ENCODE measurements around the gene IDUA.

DNA sequence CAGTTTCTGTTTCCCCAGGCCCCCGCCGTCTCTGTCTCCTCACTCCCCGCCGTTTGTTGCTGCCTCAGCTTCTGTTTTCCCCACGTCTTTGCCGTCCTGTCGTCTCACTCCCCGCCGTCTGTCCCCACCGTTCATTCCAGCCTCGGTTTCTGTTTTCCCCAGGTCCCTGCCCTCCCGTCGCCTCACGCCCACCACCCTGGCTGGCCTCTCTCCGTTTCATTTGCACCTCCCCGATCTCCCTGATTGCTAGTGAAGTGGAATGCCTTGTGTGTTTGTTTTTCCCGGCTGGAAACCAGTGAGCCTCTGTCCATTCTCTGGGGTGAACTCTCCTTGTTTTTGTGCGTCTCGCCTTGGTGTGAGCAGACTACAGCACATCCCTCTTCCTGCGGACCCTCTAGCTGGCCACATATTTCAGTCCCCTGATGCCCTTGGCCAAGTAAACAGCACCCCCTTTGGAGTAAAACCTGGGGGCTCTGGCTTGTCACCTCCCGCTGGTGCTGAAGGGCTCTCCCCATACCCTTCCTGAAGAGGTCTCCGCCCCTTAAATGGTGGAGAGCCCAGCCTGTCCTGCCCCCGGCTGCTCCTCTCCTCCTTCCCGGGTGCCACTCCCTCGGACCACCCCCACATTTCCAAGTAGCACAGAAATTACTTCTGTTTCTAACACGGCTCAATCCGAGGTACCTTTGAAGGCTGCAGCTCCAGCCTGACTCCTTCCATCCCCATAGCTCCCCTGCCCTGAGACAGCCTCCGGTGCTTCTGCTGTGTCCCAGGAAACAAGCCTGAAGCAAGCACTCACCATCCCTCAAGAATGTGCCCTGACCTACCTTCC is 41.4 kb upstream of the IDUA start:
- TF ChIP-seq CHD2 (IDR thresholded peaks at IDR 0.05; ENCODE audit: borderline replicate concordance, low read depth, low read length) (no peak), EZH2 (IDR thresholded peaks at IDR 0.05; ENCODE audit: borderline replicate concordance, control insufficient read depth, low read depth, low read length) (no peak), SPI1 (IDR thresholded peaks at IDR 0.05; ENCODE audit: borderline replicate concordance, insufficient read depth, low read depth, low read length) (no peak), FOXK2 (IDR thresholded peaks at IDR 0.05) (no peak), CEBPB (IDR thresholded peaks at IDR 0.05; ENCODE audit: borderline replicate concordance in 1 of 2, low read depth in 2 of 2, low read length in 2 of 2) (no peak), BHLHE40 (IDR thresholded peaks at IDR 0.05; ENCODE audit: borderline replicate concordance in 1 of 2, low read depth in 2 of 2, low read length in 1 of 2) (no peak), RAD21 (IDR thresholded peaks at IDR 0.05; ENCODE audit: insufficient read depth, low read depth, low read length) (no peak)
- TF ChIP-seq, protein P1, sequence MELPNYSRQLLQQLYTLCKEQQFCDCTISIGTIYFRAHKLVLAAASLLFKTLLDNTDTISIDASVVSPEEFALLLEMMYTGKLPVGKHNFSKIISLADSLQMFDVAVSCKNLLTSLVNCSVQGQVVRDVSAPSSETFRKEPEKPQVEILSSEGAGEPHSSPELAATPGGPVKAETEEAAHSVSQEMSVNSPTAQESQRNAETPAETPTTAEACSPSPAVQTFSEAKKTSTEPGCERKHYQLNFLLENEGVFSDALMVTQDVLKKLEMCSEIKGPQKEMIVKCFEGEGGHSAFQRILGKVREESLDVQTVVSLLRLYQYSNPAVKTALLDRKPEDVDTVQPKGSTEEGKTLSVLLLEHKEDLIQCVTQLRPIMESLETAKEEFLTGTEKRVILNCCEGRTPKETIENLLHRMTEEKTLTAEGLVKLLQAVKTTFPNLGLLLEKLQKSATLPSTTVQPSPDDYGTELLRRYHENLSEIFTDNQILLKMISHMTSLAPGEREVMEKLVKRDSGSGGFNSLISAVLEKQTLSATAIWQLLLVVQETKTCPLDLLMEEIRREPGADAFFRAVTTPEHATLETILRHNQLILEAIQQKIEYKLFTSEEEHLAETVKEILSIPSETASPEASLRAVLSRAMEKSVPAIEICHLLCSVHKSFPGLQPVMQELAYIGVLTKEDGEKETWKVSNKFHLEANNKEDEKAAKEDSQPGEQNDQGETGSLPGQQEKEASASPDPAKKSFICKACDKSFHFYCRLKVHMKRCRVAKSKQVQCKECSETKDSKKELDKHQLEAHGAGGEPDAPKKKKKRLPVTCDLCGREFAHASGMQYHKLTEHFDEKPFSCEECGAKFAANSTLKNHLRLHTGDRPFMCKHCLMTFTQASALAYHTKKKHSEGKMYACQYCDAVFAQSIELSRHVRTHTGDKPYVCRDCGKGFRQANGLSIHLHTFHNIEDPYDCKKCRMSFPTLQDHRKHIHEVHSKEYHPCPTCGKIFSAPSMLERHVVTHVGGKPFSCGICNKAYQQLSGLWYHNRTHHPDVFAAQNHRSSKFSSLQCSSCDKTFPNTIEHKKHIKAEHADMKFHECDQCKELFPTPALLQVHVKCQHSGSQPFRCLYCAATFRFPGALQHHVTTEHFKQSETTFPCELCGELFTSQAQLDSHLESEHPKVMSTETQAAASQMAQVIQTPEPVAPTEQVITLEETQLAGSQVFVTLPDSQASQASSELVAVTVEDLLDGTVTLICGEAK (IDR thresholded peaks at IDR 0.05; ENCODE audit: borderline replicate concordance): no peak
- TF ChIP-seq, protein P2, sequence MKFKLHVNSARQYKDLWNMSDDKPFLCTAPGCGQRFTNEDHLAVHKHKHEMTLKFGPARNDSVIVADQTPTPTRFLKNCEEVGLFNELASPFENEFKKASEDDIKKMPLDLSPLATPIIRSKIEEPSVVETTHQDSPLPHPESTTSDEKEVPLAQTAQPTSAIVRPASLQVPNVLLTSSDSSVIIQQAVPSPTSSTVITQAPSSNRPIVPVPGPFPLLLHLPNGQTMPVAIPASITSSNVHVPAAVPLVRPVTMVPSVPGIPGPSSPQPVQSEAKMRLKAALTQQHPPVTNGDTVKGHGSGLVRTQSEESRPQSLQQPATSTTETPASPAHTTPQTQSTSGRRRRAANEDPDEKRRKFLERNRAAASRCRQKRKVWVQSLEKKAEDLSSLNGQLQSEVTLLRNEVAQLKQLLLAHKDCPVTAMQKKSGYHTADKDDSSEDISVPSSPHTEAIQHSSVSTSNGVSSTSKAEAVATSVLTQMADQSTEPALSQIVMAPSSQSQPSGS (IDR thresholded peaks at IDR 0.05; ENCODE audit: low read length): no peak
- TF ChIP-seq, protein P3, sequence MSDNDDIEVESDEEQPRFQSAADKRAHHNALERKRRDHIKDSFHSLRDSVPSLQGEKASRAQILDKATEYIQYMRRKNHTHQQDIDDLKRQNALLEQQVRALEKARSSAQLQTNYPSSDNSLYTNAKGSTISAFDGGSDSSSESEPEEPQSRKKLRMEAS (IDR thresholded peaks at IDR 0.05; ENCODE audit: low read depth, low read length): no peak
- TF ChIP-seq, protein P4, sequence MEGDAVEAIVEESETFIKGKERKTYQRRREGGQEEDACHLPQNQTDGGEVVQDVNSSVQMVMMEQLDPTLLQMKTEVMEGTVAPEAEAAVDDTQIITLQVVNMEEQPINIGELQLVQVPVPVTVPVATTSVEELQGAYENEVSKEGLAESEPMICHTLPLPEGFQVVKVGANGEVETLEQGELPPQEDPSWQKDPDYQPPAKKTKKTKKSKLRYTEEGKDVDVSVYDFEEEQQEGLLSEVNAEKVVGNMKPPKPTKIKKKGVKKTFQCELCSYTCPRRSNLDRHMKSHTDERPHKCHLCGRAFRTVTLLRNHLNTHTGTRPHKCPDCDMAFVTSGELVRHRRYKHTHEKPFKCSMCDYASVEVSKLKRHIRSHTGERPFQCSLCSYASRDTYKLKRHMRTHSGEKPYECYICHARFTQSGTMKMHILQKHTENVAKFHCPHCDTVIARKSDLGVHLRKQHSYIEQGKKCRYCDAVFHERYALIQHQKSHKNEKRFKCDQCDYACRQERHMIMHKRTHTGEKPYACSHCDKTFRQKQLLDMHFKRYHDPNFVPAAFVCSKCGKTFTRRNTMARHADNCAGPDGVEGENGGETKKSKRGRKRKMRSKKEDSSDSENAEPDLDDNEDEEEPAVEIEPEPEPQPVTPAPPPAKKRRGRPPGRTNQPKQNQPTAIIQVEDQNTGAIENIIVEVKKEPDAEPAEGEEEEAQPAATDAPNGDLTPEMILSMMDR (IDR thresholded peaks at IDR 0.05 in 2 of 3, conservative IDR thresholded peaks at IDR 0.05 in 1 of 3; ENCODE audit: control insufficient read depth in 2 of 3, extremely low read depth in 1 of 3, insufficient read depth in 1 of 3, low read depth in 3 of 3, low read length in 3 of 3): no peak
- TF ChIP-seq, protein P5, sequence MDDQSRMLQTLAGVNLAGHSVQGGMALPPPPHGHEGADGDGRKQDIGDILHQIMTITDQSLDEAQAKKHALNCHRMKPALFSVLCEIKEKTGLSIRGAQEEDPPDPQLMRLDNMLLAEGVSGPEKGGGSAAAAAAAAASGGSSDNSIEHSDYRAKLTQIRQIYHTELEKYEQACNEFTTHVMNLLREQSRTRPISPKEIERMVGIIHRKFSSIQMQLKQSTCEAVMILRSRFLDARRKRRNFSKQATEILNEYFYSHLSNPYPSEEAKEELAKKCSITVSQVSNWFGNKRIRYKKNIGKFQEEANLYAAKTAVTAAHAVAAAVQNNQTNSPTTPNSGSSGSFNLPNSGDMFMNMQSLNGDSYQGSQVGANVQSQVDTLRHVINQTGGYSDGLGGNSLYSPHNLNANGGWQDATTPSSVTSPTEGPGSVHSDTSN (IDR thresholded peaks at IDR 0.05; ENCODE audit: insufficient replicate concordance, low read depth, low read length): no peak

Measured in GM12878 (cell line).